Stimulated activated CD8-positive, alpha-beta memory T cell treated with anti-CD3 and anti-CD28 coated beads, Interleukin-7, amount 100 ng/mL, for 4 hours (primary cell): ENCODE data around the gene IGBP1.
"Not testable (repeated sequence)": the region's sequence is repeated elsewhere in the genome, so short reads cannot be mapped to it uniquely, and the experiment has no call there.

ENCODE experiments used
- DNase-seq, 2 donors: peaks; one replicate each; pipeline ENCODE4 v3.0.0-alpha.2; 2020; ENCODE audit warnings: low read depth in 2 of 2

IGBP1 gene

GRCh38 chrX:70133303-70134115, at the start of gene IGBP1:
Gene IGBP1, plus strand, starts transcription at chrX:70133447. Its CDS starts 501 bp downstream, at chrX:70133948.
- DNase-seq: peak; percentile 63 to 71

GRCh38 chrX:70084592-70085240, 48.5 kb upstream of the IGBP1 start:
- DNase-seq: no peak

GRCh38 chrX:70087857-70088630, 45.2 kb upstream of the IGBP1 start:
- no peak for DNase-seq

GRCh38 chrX:70088751-70089150, 44.5 kb upstream of the IGBP1 start:
- no peak for DNase-seq

- no peak for DNase-seq
Measured at GRCh38 chrX:70089604-70090297, 43.5 kb upstream of the IGBP1 start.

GRCh38 chrX:70092247-70092646, 41.0 kb upstream of the IGBP1 start:
- DNase-seq: no peak

GRCh38 chrX:70096052-70096451, 37.2 kb upstream of the IGBP1 start:
- no peak for DNase-seq

GRCh38 chrX:70105229-70105628, 28.0 kb upstream of the IGBP1 start:
- no peak for DNase-seq

GRCh38 chrX:70111436-70112026, 21.7 kb upstream of the IGBP1 start:
- DNase-seq: not testable (repeated sequence)

- DNase-seq: no peak
Measured at GRCh38 chrX:70117738-70118137, 15.5 kb upstream of the IGBP1 start.

GRCh38 chrX:70123014-70123413, 10.2 kb upstream of the IGBP1 start:
- DNase-seq: not testable (repeated sequence)

GRCh38 chrX:70124678-70125077, 8.6 kb upstream of the IGBP1 start:
- DNase-seq: no peak

GRCh38 chrX:70128071-70128470, 5.2 kb upstream of the IGBP1 start:
- no peak for DNase-seq

- DNase-seq: no peak
Measured at GRCh38 chrX:70129816-70130215, 3.4 kb upstream of the IGBP1 start.

- no peak for DNase-seq
Measured at GRCh38 chrX:70132224-70132623, 1.0 kb upstream of the IGBP1 start.

- DNase-seq: no peak
Measured at GRCh38 chrX:70132877-70133302, 357 bp upstream of the IGBP1 start.

- DNase-seq: no peak
Measured at GRCh38 chrX:70134116-70134477, 850 bp downstream of the IGBP1 start.

- DNase-seq: no peak
Measured at GRCh38 chrX:70138622-70139021, 5.4 kb downstream of the IGBP1 start.

- DNase-seq: no peak
Measured at GRCh38 chrX:70139736-70140135, 6.5 kb downstream of the IGBP1 start.

- DNase-seq: no peak
Measured at GRCh38 chrX:70141373-70141772, 8.1 kb downstream of the IGBP1 start.
